Measurements from ENCODE around the gene BRSK2. TPM values are rescaled to one million over a fixed set of nuclear protein-coding genes. Genes with fewer than 3 reads are reported as not detected.
A peak's percentile ranks its signal among the peaks of the same experiment; 100 is the strongest.
"Not testable (repeated sequence)": the region's sequence is repeated elsewhere in the genome, so short reads cannot be mapped to it uniquely, and the experiment has no call there.

The BRSK2 gene
- total and polyA plus RNA-seq, 9 of the 15 experiments (the other 6 are each of a cell fraction or from before 2014, with no cell fraction given) = 0.06 to 0.52 (median 0.18) TPM; not detected in 5

GRCh38 chr11:1415631-1416030 lies 25.9 kb downstream of the BRSK2 start:
- no TSS peak for BruUV-seq (replicated peaks)
- no peaks in the 10 kb centered on the region for H3K9me1 ChIP-seq (ENCODE audit: control insufficient read depth, insufficient read depth, low read length)
- no peak overlapping the region for H3K27ac ChIP-seq (ENCODE audit: extremely low read depth, low read depth, low read length)
- no peaks in the 10 kb centered on the region for H3K27me3 ChIP-seq (ENCODE audit: control insufficient read depth in 2 of 2, insufficient read depth in 2 of 2, low read length in 2 of 2)
- H3K9ac ChIP-seq (ENCODE audit: insufficient read depth in 1 of 2, low read depth in 2 of 2, low read length in 2 of 2) = no peak overlapping the region
- no peaks in the 10 kb centered on the region for H4K20me1 ChIP-seq (replicated peaks; ENCODE audit: control insufficient read depth, insufficient read depth, low read length)
- no peak for FAIRE-seq
- peaks cover 9% of the 10 kb centered on the region for H3K9me3 ChIP-seq (replicated peaks; ENCODE audit: control insufficient read depth, insufficient read depth, low read depth, low read length)
- peaks cover 0 to 17% of the 10 kb centered on the region in 2 experiments; a peak in 2 of 5 replicates for H3K4me1 ChIP-seq (replicated peaks in 1 of 2; ENCODE audit: control insufficient read depth in 2 of 2, insufficient read depth in 2 of 2, low read length in 2 of 2)
- H3K4me2 ChIP-seq (ENCODE audit: insufficient read depth, low read length) = no peak overlapping the region
- no peaks in the 10 kb centered on the region for H3K36me3 ChIP-seq (ENCODE audit: control insufficient read depth, insufficient read depth, low read length)
- no peak for ATAC-seq
- intact Hi-C loops (cut with micrococcal nuclease) (no loop called here), in situ Hi-C loops (cut with MboI) (no loop called here)
- no peak for TF ChIP-seq RAD51 (IDR thresholded peaks at IDR 0.05; ENCODE audit: borderline replicate concordance, low read depth)
- CTCF ChIA-PET (ENCODE audit: low intra/inter-chr PET ratio) = no interaction called here
- no peak for DNase-seq (ENCODE audit: extremely low read depth in 1 of 4, low spot score in 3 of 4)
- POLR2A ChIA-PET = no interaction called here
- WGBS (ENCODE audit: insufficient coverage, low coverage, missing lambda C conversion rate) = 0% methylated on average over 6 of the region's 7 CpGs
- no peak overlapping the region for H2AFZ ChIP-seq (ENCODE audit: low read depth, low read length)
- H3K4me3 ChIP-seq = no peak overlapping the region
- H3K79me2 ChIP-seq (ENCODE audit: control insufficient read depth, insufficient read depth, low read length) = no peaks in the 10 kb centered on the region

- BruUV-seq (replicated peaks); H3K27ac ChIP-seq (ENCODE audit: extremely low read depth, low read depth, low read length); H2AFZ ChIP-seq (ENCODE audit: low read depth, low read length); in situ Hi-C loops (cut with MboI); H3K9me1 ChIP-seq (ENCODE audit: control insufficient read depth, insufficient read depth, low read length); DNase-seq (ENCODE audit: extremely low read depth in 1 of 4, low spot score in 3 of 4); H4K20me1 ChIP-seq (replicated peaks; ENCODE audit: control insufficient read depth, insufficient read depth, low read length); H3K36me3 ChIP-seq (ENCODE audit: control insufficient read depth, insufficient read depth, low read length); H3K4me2 ChIP-seq (ENCODE audit: insufficient read depth, low read length); CTCF ChIA-PET (ENCODE audit: low intra/inter-chr PET ratio); H3K4me3 ChIP-seq; FAIRE-seq; H3K79me2 ChIP-seq (ENCODE audit: control insufficient read depth, insufficient read depth, low read length); POLR2A ChIA-PET; H3K9ac ChIP-seq (ENCODE audit: insufficient read depth in 1 of 2, low read depth in 2 of 2, low read length in 2 of 2); H3K9me3 ChIP-seq (replicated peaks; ENCODE audit: control insufficient read depth, insufficient read depth, low read depth, low read length); ATAC-seq; intact Hi-C loops (cut with micrococcal nuclease); H3K27me3 ChIP-seq (ENCODE audit: control insufficient read depth in 2 of 2, insufficient read depth in 2 of 2, low read length in 2 of 2); H3K4me1 ChIP-seq (replicated peaks in 1 of 2; ENCODE audit: control insufficient read depth in 2 of 2, insufficient read depth in 2 of 2, low read length in 2 of 2): not testable (repeated sequence)
- 45% methylated on average over 1 of the region's 1 CpG for WGBS (ENCODE audit: insufficient coverage, low coverage, missing lambda C conversion rate)
- peak in 1 of 2 experiments; percentile 94; a peak in 2 of 3 replicates for TF ChIP-seq CBX3 (IDR thresholded peaks at IDR 0.05; ENCODE audit: borderline replicate concordance in 1 of 2, low read length in 2 of 2)
- peak in 1 of 2 experiments; percentile 75; a peak in 1 of 4 replicates for TF ChIP-seq TRIM24 (IDR thresholded peaks at IDR 0.05)
- peak in 1 of 2 experiments; percentile 100 for TF ChIP-seq AFF1 (IDR thresholded peaks at IDR 0.05; ENCODE audit: low read depth in 1 of 2, partially characterized antibody in 2 of 2)
- peak; percentile 92; the same call in 1 of the 2 replicates for TF ChIP-seq TRIM28 (IDR thresholded peaks at IDR 0.05)
- TF ChIP-seq ZNF280A (IDR thresholded peaks at IDR 0.05; ENCODE audit: low read depth, partially characterized antibody) = peak; percentile 52
- 0 out of 2 replicates have a peak, but pooled peaks have one; percentile 27 for TF ChIP-seq CBX1 (IDR thresholded peaks at IDR 0.05; ENCODE audit: low read depth)
Observed at GRCh38 chr11:1418192-1418795, 28.6 kb downstream of the BRSK2 start.

Measured in K562 (cell line).